GM19043 (cell line): Measurements from ENCODE around the gene OST4.
"Not testable (repeated sequence)": the region's sequence is repeated elsewhere in the genome, so short reads cannot be mapped to it uniquely, and the experiment has no call there.

ENCODE experiments used
- ATAC-seq: cut with Tn5 transposase; IDR thresholded peaks from one replicate; pipeline ENCODE4 v1.9.1; 2021; ENCODE audit warnings: low read depth; ENCODE audit not compliant: unreplicated experiment

The OST4 gene

GRCh38 chr2:27071277-27071989, at the start of gene OST4:
Gene OST4, minus strand, starts transcription at chr2:27071654.
- ATAC-seq = peak; percentile 78

- ATAC-seq = not testable (repeated sequence)
Measured at GRCh38 chr2:27119330-27119670, 47.8 kb upstream of the OST4 start.

GRCh38 chr2:27118525-27119329, 47.3 kb upstream of the OST4 start, which contains the start of gene CGREF1:
Gene CGREF1, minus strand, starts transcription at chr2:27119128. Its CDS starts 14,762 bp downstream, at chr2:27104366.
- ATAC-seq = no peak

GRCh38 chr2:27117995-27118524, 46.6 kb upstream of the OST4 start:
- ATAC-seq = no peak

GRCh38 chr2:27115519-27115918, 44.1 kb upstream of the OST4 start:
- no peak for ATAC-seq

GRCh38 chr2:27111392-27112078, 40.1 kb upstream of the OST4 start:
- ATAC-seq = not testable (repeated sequence)

GRCh38 chr2:27110603-27111352, 39.3 kb upstream of the OST4 start:
- ATAC-seq = not testable (repeated sequence)

GRCh38 chr2:27109083-27109482, 37.6 kb upstream of the OST4 start:
- no peak for ATAC-seq

- no peak for ATAC-seq
Measured at GRCh38 chr2:27108221-27108620, 36.8 kb upstream of the OST4 start.

- no peak for ATAC-seq
Measured at GRCh38 chr2:27105981-27106380, 34.5 kb upstream of the OST4 start.

GRCh38 chr2:27102329-27102728, 30.9 kb upstream of the OST4 start:
- ATAC-seq = no peak

GRCh38 chr2:27100036-27100435, 28.6 kb upstream of the OST4 start:
- ATAC-seq = no peak

GRCh38 chr2:27099334-27099955, 28.0 kb upstream of the OST4 start:
- ATAC-seq = no peak

GRCh38 chr2:27097341-27097740, 25.9 kb upstream of the OST4 start:
- ATAC-seq = no peak

- no peak for ATAC-seq
Measured at GRCh38 chr2:27096748-27097297, 25.4 kb upstream of the OST4 start.

GRCh38 chr2:27095745-27096651, 24.5 kb upstream of the OST4 start:
- no peak for ATAC-seq

GRCh38 chr2:27095427-27095744, 23.9 kb upstream of the OST4 start:
- ATAC-seq = no peak

- no peak for ATAC-seq
Measured at GRCh38 chr2:27094353-27094984, 23.0 kb upstream of the OST4 start.
